GM18508 (cell line): ENCODE results near the gene SMIM27.
"Not testable (repeated sequence)": the region's sequence is repeated elsewhere in the genome, so short reads cannot be mapped to it uniquely, and the experiment has no call there.

Experiments used
- ATAC-seq: cut with Tn5 transposase; IDR thresholded peaks from one replicate; pipeline ENCODE4 v1.9.1; 2021; ENCODE audit warnings: moderate number of reproducible peaks; ENCODE audit not compliant: insufficient read depth, unreplicated experiment

SMIM27 gene

DNA sequence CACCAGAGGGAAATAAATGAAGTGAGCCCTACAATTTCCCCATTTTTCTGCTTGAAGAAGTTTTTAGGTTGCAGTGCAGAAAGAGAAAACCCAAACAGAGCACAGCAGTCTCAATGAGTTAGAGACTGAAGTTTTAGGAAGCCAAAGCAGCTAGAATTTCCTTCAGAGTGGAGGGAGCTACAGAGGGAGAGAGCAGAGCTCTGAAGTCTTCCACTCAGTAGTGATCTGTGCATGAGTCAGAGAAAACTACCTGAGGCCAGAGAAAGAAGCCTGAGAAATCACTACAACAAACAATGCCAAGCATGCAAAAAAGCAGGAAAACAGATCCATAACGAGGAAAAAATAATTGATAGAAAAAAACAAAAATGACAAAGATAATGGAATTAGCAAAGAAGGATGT lies 38.8 kb downstream of the SMIM27 start:
- no peak for ATAC-seq

DNA sequence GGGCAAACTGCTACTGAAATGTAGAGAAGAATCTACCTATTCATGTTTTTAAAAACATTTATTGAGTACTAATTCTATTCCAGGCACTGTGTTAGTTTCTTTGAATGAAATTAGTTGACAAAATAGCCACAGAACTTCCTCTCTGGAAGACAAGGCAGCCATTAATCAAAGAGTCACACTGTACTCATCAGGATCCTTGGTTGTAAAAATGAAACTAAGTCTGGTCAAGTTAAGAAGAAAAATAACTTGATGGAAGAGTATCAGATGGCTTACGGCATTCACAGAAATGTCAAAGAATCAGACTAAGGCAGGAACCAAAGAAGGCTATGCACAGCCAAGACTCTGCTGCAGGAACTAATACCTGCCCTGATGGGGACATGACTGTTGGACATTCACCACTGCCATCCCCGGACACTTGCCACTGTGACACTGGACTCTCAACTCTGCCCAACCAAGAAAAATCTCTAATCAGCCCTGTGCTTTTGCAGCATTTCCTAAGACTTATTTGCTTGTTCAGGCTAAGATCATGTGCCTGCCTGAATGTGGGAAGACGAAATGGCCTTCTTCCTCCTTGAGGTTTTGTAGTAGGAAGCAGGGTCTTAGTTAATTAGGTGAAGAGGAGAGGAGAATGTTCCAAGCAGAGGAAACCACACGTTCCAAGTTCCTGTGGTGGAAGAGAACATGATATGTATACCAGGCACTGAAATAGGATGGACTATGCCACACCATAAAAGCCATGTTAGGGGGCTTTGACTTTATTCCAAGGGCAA lies 44.2 kb downstream of the SMIM27 start:
- ATAC-seq, result no peak

DNA sequence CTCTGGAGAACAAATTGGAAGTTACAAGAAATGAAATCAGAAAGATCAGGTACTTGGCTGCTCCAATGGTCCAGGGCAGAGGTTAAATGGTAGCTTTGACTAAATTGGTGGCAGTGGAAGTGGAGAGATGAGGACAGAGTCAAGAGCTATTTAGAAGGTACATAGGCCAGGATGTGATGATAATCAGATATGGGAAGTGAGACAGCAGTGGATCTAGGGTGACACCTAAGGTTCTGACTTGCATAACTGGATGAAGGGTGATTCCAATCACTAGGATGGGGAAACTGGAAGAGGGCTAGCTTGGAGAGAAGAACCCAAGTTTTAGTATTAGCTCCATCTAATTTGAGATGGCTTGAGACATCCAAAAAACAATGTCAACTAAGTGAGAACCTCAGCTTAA lies 44.8 kb downstream of the SMIM27 start:
- ATAC-seq, result no peak

DNA sequence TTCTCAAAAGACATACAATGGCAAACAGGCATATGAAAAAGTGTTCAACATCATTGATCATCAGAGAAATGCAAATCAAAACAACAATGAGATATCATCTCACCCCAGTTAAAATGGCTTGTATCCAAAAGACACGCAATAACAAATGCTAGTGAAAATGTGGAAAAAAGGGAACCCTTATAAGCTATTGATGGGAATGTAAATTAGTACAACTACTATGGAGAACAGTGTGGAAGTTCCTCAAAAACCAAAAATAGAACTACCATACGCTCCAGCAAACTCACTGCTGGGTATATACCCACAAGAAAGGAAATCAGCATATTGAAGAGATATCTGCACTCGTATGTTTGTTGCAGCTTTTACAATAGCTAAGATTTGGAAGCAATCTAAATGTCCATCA lies 46.9 kb downstream of the SMIM27 start:
- not testable (repeated sequence) for ATAC-seq
